ENCODE data around the gene PTPRJ. TPM values are rescaled to one million over a fixed set of nuclear protein-coding genes. Genes with fewer than 3 reads are reported as not detected.
"Not testable (repeated sequence)": the region's sequence is repeated elsewhere in the genome, so short reads cannot be mapped to it uniquely, and the experiment has no call there.

The PTPRJ gene
- total RNA-seq, 1 experiment from 2014 or later = 39.4 TPM

- in situ Hi-C loops (cut with HindIII; ENCODE audit: low pct_unique_long_range_greater_than_20kb, low sequenced_read_pairs) = no loop called here
- DNase-seq (ENCODE audit: low read depth, low spot score) = no peak
Measured at GRCh38 chr11:48005831-48006270, 25.5 kb downstream of the PTPRJ start.

GRCh38 chr11:48006301-48006992, 26.1 kb downstream of the PTPRJ start:
- in situ Hi-C loops (cut with HindIII; ENCODE audit: low pct_unique_long_range_greater_than_20kb, low sequenced_read_pairs) = no loop called here
- no peak for DNase-seq (ENCODE audit: low read depth, low spot score)

GRCh38 chr11:48007677-48008076, 27.3 kb downstream of the PTPRJ start:
- no peak for DNase-seq (ENCODE audit: low read depth, low spot score)
- in situ Hi-C loops (cut with HindIII; ENCODE audit: low pct_unique_long_range_greater_than_20kb, low sequenced_read_pairs) = no loop called here

- in situ Hi-C loops (cut with HindIII; ENCODE audit: low pct_unique_long_range_greater_than_20kb, low sequenced_read_pairs) = no loop called here
- DNase-seq (ENCODE audit: low read depth, low spot score) = no peak
Measured at GRCh38 chr11:48008951-48009270, 28.6 kb downstream of the PTPRJ start.

GRCh38 chr11:48011102-48011797, 30.9 kb downstream of the PTPRJ start:
- in situ Hi-C loops (cut with HindIII; ENCODE audit: low pct_unique_long_range_greater_than_20kb, low sequenced_read_pairs) = no loop called here
- DNase-seq (ENCODE audit: low read depth, low spot score) = no peak

- in situ Hi-C loops (cut with HindIII; ENCODE audit: low pct_unique_long_range_greater_than_20kb, low sequenced_read_pairs) = no loop called here
- DNase-seq (ENCODE audit: low read depth, low spot score) = no peak
Measured at GRCh38 chr11:48011798-48012391, 31.5 kb downstream of the PTPRJ start.

GRCh38 chr11:48013269-48013901, 33.0 kb downstream of the PTPRJ start:
- no peak for DNase-seq (ENCODE audit: low read depth, low spot score)
- in situ Hi-C loops (cut with HindIII; ENCODE audit: low pct_unique_long_range_greater_than_20kb, low sequenced_read_pairs) = no loop called here

- DNase-seq (ENCODE audit: low read depth, low spot score) = no peak
- in situ Hi-C loops (cut with HindIII; ENCODE audit: low pct_unique_long_range_greater_than_20kb, low sequenced_read_pairs) = no loop called here
Measured at GRCh38 chr11:48014917-48015316, 34.6 kb downstream of the PTPRJ start.

GRCh38 chr11:48017105-48017830, 36.9 kb downstream of the PTPRJ start:
- in situ Hi-C loops (cut with HindIII; ENCODE audit: low pct_unique_long_range_greater_than_20kb, low sequenced_read_pairs) = no loop called here
- no peak for DNase-seq (ENCODE audit: low read depth, low spot score)

- in situ Hi-C loops (cut with HindIII; ENCODE audit: low pct_unique_long_range_greater_than_20kb, low sequenced_read_pairs) = no loop called here
- no peak for DNase-seq (ENCODE audit: low read depth, low spot score)
Measured at GRCh38 chr11:48017831-48018527, 37.6 kb downstream of the PTPRJ start.

- no peak for DNase-seq (ENCODE audit: low read depth, low spot score)
- in situ Hi-C loops (cut with HindIII; ENCODE audit: low pct_unique_long_range_greater_than_20kb, low sequenced_read_pairs) = no loop called here
Measured at GRCh38 chr11:48018528-48019216, 38.3 kb downstream of the PTPRJ start.

GRCh38 chr11:48019217-48019584, 38.8 kb downstream of the PTPRJ start:
- DNase-seq (ENCODE audit: low read depth, low spot score) = no peak
- in situ Hi-C loops (cut with HindIII; ENCODE audit: low pct_unique_long_range_greater_than_20kb, low sequenced_read_pairs) = no loop called here

GRCh38 chr11:48019595-48019994, 39.2 kb downstream of the PTPRJ start:
- in situ Hi-C loops (cut with HindIII; ENCODE audit: low pct_unique_long_range_greater_than_20kb, low sequenced_read_pairs) = no loop called here
- no peak for DNase-seq (ENCODE audit: low read depth, low spot score)

- DNase-seq (ENCODE audit: low read depth, low spot score) = no peak
Measured at GRCh38 chr11:48020092-48020755, 39.9 kb downstream of the PTPRJ start.

GRCh38 chr11:48021201-48021820, 41.0 kb downstream of the PTPRJ start:
- DNase-seq (ENCODE audit: low read depth, low spot score); in situ Hi-C loops (cut with HindIII; ENCODE audit: low pct_unique_long_range_greater_than_20kb, low sequenced_read_pairs): not testable (repeated sequence)

More at GRCh38 chr11:48020092-48020755, 39.9 kb downstream of the PTPRJ start:
- in situ Hi-C loops (cut with HindIII; ENCODE audit: low pct_unique_long_range_greater_than_20kb, low sequenced_read_pairs) = no loop called here

- no peak for DNase-seq (ENCODE audit: low read depth, low spot score)
- in situ Hi-C loops (cut with HindIII; ENCODE audit: low pct_unique_long_range_greater_than_20kb, low sequenced_read_pairs) = no loop called here
Measured at GRCh38 chr11:48022445-48022844, 42.1 kb downstream of the PTPRJ start.

All from SK-MEL-5 (cell line).